SK-N-SH (cell line): ENCODE measurements around the gene KLF17. TPM values are rescaled to one million over a fixed set of nuclear protein-coding genes. Genes with fewer than 3 reads are reported as not detected.

Experiments used
- CTCF ChIA-PET: fragments of 300-600, 350-600 bp; formaldehyde crosslinking; extraction: SDS; loops from one replicate; lab custom pipeline; 2021; lab: Yijun Ruan, JAX
- POLR2A ChIA-PET: fragments of 350-600 bp; sonication (Branson Sonifier 250); formaldehyde crosslinking; extraction: SDS; loops from one replicate; lab custom pipeline; 2020; ENCODE audit warnings: antibody characterized with exemption, inconsistent platforms; lab: Yijun Ruan, JAX
- DNase-seq: peaks from one replicate; pipeline ENCODE4 v3.0.0; 2012
- H2AFZ ChIP-seq: fragments of 200-600 bp; sonication (generic); 2 replicates; pipeline ENCODE4 v1.8.1; 2016; ENCODE audit warnings: antibody characterized with exemption, mild to moderate bottlenecking, low read depth
- H3F3A ChIP-seq: fragments of 200-600 bp; sonication (generic); replicated peaks from 2 replicates; pipeline ENCODE3; 2016; ENCODE audit warnings: antibody characterized with exemption, mild to moderate bottlenecking; ENCODE audit not compliant: insufficient read depth
- H3K27ac ChIP-seq, 2 experiments: fragments of 200-500 bp in 1 of 2; fragments of 200-600 bp in 1 of 2; sonication (Bioruptor generic) in 1 of 2; sonication (generic), shearing (Covaris generic) in 1 of 2; 2 replicates each; pipeline versions ENCODE4 v1.5.1 to v1.6.1; 2014 to 2016; ENCODE audit warnings: low read depth in 2 of 2, inconsistent platforms in 1 of 2, low read length in 1 of 2, mild to moderate bottlenecking in 1 of 2, mixed read lengths in 1 of 2
- H3K27me3 ChIP-seq: fragments of 200-600 bp; sonication (generic), shearing (Covaris generic); 2 replicates; pipeline ENCODE4 v1.6.1; 2016; ENCODE audit warnings: mixed run types; ENCODE audit not compliant: insufficient read depth
- H3K36me3 ChIP-seq, 2 experiments: fragments of 200-500 bp in 1 of 2; fragments of 200-600 bp in 1 of 2; sonication (Bioruptor generic) in 1 of 2; sonication (generic) in 1 of 2; replicated peaks in 1 of 2; 2 replicates each; pipeline versions ENCODE3 to v1.5.1; 2014 to 2016; ENCODE audit warnings: low read length in 1 of 2, mild to moderate bottlenecking in 1 of 2; ENCODE audit not compliant: insufficient read depth in 2 of 2, control insufficient read depth in 1 of 2
- H3K4me1 ChIP-seq, 2 experiments: fragments of 200-500 bp in 1 of 2; fragments of 200-600 bp in 1 of 2; sonication (Bioruptor generic) in 1 of 2; sonication (generic), shearing (Covaris generic) in 1 of 2; 2 replicates each; pipeline versions ENCODE4 v1.5.1 to v1.6.1; 2014 to 2016; ENCODE audit warnings: low read depth in 1 of 2, low read length in 1 of 2, mixed run types in 1 of 2; ENCODE audit not compliant: insufficient read depth in 2 of 2, control insufficient read depth in 1 of 2
- H3K4me2 ChIP-seq: fragments of 200-600 bp; sonication (generic), shearing (Covaris generic); 2 replicates; pipeline ENCODE4 v1.6.1; 2017; ENCODE audit warnings: mixed run types
- H3K4me3 ChIP-seq, 2 experiments: fragments of 200-500 bp in 1 of 2; fragments of 200-600 bp in 1 of 2; sonication (Bioruptor generic) in 1 of 2; sonication (generic), shearing (Covaris generic) in 1 of 2; 2 replicates each; pipeline versions ENCODE4 v1.5.1 to v1.8.1; 2014 to 2016; ENCODE audit warnings: low read depth in 2 of 2, inconsistent platforms in 1 of 2, low read length in 1 of 2, mild to moderate bottlenecking in 1 of 2, mixed read lengths in 1 of 2, moderate library complexity in 1 of 2
- H3K79me2 ChIP-seq: fragments of 200-600 bp; sonication (generic); 2 replicates; pipeline ENCODE4 v1.8.1; 2017; ENCODE audit warnings: mild to moderate bottlenecking; ENCODE audit not compliant: insufficient read depth
- H3K9ac ChIP-seq: fragments of 200-600 bp; sonication (generic); 2 replicates; pipeline ENCODE4 v1.6.1; 2017; ENCODE audit warnings: mixed run types
- H3K9me2 ChIP-seq: fragments of 200-600 bp; sonication (generic); 2 replicates; pipeline ENCODE4 v1.6.1; 2017; ENCODE audit warnings: mixed run types
- H3K9me3 ChIP-seq: fragments of 200-600 bp; sonication (generic); 2 replicates; pipeline ENCODE4 v1.6.1; 2017; ENCODE audit warnings: mixed run types, mild to moderate bottlenecking, moderate library complexity
- H4K20me1 ChIP-seq: fragments of 200-600 bp; sonication (generic); 2 replicates; pipeline ENCODE4 v1.6.1; 2017; ENCODE audit warnings: mild to moderate bottlenecking, mixed run types; ENCODE audit not compliant: insufficient read depth
- ELF1 ChIP-seq: IDR thresholded peaks from 2 replicates; pipeline ENCODE4 v1.4.0; 2012
- EZH2phosphoT487 ChIP-seq: fragments of 200-600 bp; sonication (generic); IDR thresholded peaks from 2 replicates; pipeline ENCODE4 v1.6.1; 2017; ENCODE audit warnings: low read depth, mixed run types, mild to moderate bottlenecking, antibody characterized with exemption, moderate library complexity, borderline replicate concordance
- FOSL2 ChIP-seq: IDR thresholded peaks from 2 replicates; pipeline ENCODE4 v1.4.0; 2012; ENCODE audit warnings: low read depth, mild to moderate bottlenecking, moderate library complexity, borderline replicate concordance
- FOXJ3 ChIP-seq: sonication (generic); formaldehyde crosslinking; IDR thresholded peaks from 2 replicates; pipeline ENCODE4 v1.5.1; 2020; ENCODE audit warnings: mild to moderate bottlenecking, missing genetic modification reagents
- FOXM1 ChIP-seq: IDR thresholded peaks from 2 replicates; pipeline ENCODE4 v1.4.0; 2012; ENCODE audit warnings: low read depth, mild to moderate bottlenecking
- RAD21 ChIP-seq: IDR thresholded peaks from 2 replicates; pipeline ENCODE4 v1.6.1; 2012; ENCODE audit warnings: mild to moderate bottlenecking, low read length
- RFX5 ChIP-seq: IDR thresholded peaks from 2 replicates; pipeline ENCODE4 v1.6.1; 2012; ENCODE audit warnings: mild to moderate bottlenecking, improper control_type of control experiment, low read length
- SMC3 ChIP-seq: IDR thresholded peaks from 2 replicates; pipeline ENCODE4 v1.6.1; 2012; ENCODE audit warnings: low read depth, low read length, improper control_type of control experiment
- WGBS: methylation state at CpG from one replicate; pipeline ENCODE4 v1.1.6; 2017; ENCODE audit warnings: low lambda C conversion rate; 5-methylcytosine and 5-hydroxymethylcytosine counted together
- polyA plus RNA-seq, 3 experiments: library from polyadenylated mRNA; depleted of rRNA; stranded (reverse); fragments of >200 nt; gene quantifications; 2 replicates each; pipeline ENCODE4 v1.2.3, GENCODE V29; 2012
- TF ChIP-seq, protein P1 (sequence below): IDR thresholded peaks from 2 replicates; pipeline ENCODE4 v1.6.1; 2012; ENCODE audit warnings: mild to moderate bottlenecking, low read depth, low read length, moderate library complexity
- TF ChIP-seq, protein P2 (sequence below): IDR thresholded peaks from 2 replicates; pipeline ENCODE4; 2012
- TF ChIP-seq, protein P3 (sequence below): IDR thresholded peaks from 2 replicates; pipeline ENCODE4 v1.4.0; 2012; ENCODE audit warnings: low read depth
- TF ChIP-seq, protein P4 (sequence below): fragments of 150-350 bp; IDR thresholded peaks from 2 replicates; pipeline ENCODE4 v1.6.1; 2017; ENCODE audit warnings: antibody characterized with exemption, low read length, low read depth, borderline replicate concordance
- TF ChIP-seq, protein P5 (sequence below): IDR thresholded peaks from 2 replicates; pipeline ENCODE4 v1.4.0; 2012; ENCODE audit warnings: low read depth, borderline replicate concordance

The KLF17 gene, protein sequence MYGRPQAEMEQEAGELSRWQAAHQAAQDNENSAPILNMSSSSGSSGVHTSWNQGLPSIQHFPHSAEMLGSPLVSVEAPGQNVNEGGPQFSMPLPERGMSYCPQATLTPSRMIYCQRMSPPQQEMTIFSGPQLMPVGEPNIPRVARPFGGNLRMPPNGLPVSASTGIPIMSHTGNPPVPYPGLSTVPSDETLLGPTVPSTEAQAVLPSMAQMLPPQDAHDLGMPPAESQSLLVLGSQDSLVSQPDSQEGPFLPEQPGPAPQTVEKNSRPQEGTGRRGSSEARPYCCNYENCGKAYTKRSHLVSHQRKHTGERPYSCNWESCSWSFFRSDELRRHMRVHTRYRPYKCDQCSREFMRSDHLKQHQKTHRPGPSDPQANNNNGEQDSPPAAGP
- 0.21 and 0.26 TPM in 2 replicates for polyA plus RNA-seq (2012; rRNA removed)
- polyA plus RNA-seq (2012; cell fraction: cytosol; rRNA removed) = 0.18 and 0.25 TPM in 2 replicates
- 0.29 and 0.38 TPM in 2 replicates for polyA plus RNA-seq (2012; cell fraction: nucleus; rRNA removed)

DNA sequence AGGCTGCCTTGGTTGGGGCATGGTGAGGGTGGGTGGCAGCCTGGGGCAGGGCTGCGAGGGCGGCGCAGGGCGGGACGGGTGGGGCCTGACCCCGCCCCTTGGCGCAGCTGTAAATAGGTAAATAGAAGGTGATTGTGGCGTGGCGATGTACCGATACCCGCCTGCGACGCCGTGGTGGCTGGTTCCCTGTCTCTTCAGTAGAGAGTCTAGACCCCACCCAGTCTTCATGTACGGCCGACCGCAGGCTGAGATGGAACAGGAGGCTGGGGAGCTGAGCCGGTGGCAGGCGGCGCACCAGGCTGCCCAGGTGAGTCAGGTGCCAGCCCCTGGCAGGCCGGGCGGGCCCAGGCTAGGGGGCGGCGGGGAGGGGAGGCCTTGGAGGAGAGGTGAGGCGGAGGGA is at the start of gene KLF17:
Gene KLF17, plus strand, starts transcription at position 140 of the 400 bp plus-strand sequence. Its CDS starts 87 bp downstream, at position 227.
- ChIA-PET POLR2A (no interaction called here), CTCF (no interaction called here)

DNA sequence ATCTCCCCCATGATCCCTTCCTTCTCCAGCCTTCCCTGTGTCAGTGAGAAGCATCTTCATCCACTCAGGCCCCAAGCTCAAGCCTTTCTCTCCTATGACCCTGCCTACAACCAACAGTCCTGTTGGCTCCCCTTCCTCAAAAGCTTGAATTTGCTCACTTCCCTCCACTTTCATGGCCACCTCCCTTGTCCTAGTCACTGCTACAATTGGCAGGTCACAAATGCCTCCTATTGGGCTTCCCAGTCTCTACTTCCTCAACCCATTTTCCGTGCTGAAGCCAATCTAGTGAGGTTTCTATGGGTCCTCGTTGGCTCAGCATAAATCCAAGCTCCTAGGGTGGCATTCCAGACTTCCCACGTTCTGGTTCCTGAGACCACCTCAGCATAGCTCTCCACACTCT is 47.2 kb upstream of the KLF17 start:
- Histone ChIP-seq H3K9me3 (no peaks in the 10 kb centered on the region), H3K27me3 (no peaks in the 10 kb centered on the region), H3K79me2 (no peaks in the 10 kb centered on the region), H3K27ac (no peak overlapping the region), H3F3A (no peaks in the 10 kb centered on the region), H4K20me1 (no peaks in the 10 kb centered on the region), H3K9ac (no peak overlapping the region), H2AFZ (no peak overlapping the region), H3K4me2 (no peak overlapping the region), H3K4me3 (no peak overlapping the region), H3K9me2 (no peaks in the 10 kb centered on the region), H3K4me1 (peaks cover 0 to 9% of the 10 kb centered on the region in 2 experiments; a peak in 1 of 4 replicates), H3K36me3 (no peaks in the 10 kb centered on the region)
- DNase-seq = no peak
- WGBS = 50% methylated on average over 3 of the region's 3 CpGs
- ChIA-PET POLR2A (no interaction called here), CTCF (interaction anchor here (1.1 to 1.2 kb wide), 3 partner anchors 24 to 66 kb away, joined by 4 to 5 read pairs (median 4); no protein-coding TSS in a partner anchor)
- TF ChIP-seq SMC3 (no peak), RFX5 (no peak), FOXJ3 (no peak), ELF1 (no peak), EZH2phosphoT487 (no peak), FOXM1 (no peak), RAD21 (no peak), FOSL2 (no peak)
- TF ChIP-seq, protein P1, sequence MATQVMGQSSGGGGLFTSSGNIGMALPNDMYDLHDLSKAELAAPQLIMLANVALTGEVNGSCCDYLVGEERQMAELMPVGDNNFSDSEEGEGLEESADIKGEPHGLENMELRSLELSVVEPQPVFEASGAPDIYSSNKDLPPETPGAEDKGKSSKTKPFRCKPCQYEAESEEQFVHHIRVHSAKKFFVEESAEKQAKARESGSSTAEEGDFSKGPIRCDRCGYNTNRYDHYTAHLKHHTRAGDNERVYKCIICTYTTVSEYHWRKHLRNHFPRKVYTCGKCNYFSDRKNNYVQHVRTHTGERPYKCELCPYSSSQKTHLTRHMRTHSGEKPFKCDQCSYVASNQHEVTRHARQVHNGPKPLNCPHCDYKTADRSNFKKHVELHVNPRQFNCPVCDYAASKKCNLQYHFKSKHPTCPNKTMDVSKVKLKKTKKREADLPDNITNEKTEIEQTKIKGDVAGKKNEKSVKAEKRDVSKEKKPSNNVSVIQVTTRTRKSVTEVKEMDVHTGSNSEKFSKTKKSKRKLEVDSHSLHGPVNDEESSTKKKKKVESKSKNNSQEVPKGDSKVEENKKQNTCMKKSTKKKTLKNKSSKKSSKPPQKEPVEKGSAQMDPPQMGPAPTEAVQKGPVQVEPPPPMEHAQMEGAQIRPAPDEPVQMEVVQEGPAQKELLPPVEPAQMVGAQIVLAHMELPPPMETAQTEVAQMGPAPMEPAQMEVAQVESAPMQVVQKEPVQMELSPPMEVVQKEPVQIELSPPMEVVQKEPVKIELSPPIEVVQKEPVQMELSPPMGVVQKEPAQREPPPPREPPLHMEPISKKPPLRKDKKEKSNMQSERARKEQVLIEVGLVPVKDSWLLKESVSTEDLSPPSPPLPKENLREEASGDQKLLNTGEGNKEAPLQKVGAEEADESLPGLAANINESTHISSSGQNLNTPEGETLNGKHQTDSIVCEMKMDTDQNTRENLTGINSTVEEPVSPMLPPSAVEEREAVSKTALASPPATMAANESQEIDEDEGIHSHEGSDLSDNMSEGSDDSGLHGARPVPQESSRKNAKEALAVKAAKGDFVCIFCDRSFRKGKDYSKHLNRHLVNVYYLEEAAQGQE = no peak
- TF ChIP-seq, protein P2, sequence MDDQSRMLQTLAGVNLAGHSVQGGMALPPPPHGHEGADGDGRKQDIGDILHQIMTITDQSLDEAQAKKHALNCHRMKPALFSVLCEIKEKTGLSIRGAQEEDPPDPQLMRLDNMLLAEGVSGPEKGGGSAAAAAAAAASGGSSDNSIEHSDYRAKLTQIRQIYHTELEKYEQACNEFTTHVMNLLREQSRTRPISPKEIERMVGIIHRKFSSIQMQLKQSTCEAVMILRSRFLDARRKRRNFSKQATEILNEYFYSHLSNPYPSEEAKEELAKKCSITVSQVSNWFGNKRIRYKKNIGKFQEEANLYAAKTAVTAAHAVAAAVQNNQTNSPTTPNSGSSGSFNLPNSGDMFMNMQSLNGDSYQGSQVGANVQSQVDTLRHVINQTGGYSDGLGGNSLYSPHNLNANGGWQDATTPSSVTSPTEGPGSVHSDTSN = no peak
- TF ChIP-seq, protein P3, sequence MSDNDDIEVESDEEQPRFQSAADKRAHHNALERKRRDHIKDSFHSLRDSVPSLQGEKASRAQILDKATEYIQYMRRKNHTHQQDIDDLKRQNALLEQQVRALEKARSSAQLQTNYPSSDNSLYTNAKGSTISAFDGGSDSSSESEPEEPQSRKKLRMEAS = no peak
- TF ChIP-seq, protein P4, sequence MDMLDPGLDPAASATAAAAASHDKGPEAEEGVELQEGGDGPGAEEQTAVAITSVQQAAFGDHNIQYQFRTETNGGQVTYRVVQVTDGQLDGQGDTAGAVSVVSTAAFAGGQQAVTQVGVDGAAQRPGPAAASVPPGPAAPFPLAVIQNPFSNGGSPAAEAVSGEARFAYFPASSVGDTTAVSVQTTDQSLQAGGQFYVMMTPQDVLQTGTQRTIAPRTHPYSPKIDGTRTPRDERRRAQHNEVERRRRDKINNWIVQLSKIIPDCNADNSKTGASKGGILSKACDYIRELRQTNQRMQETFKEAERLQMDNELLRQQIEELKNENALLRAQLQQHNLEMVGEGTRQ = no peak
- TF ChIP-seq, protein P5, sequence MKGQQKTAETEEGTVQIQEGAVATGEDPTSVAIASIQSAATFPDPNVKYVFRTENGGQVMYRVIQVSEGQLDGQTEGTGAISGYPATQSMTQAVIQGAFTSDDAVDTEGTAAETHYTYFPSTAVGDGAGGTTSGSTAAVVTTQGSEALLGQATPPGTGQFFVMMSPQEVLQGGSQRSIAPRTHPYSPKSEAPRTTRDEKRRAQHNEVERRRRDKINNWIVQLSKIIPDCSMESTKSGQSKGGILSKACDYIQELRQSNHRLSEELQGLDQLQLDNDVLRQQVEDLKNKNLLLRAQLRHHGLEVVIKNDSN = no peak

More for the DNA sequence above, at the start of gene KLF17:
- H3K4me1 ChIP-seq = no peaks in the 10 kb centered on the region; a peak in 1 of 4 replicates
- no peak within 1 kb of the TSS for H3K4me3 ChIP-seq
- H2AFZ ChIP-seq = no peak within 1 kb of the TSS
- H3F3A ChIP-seq = no peaks in the 10 kb centered on the region
- H3K4me2 ChIP-seq = no peak within 1 kb of the TSS
- H4K20me1 ChIP-seq = no peaks in the 10 kb centered on the region
- H3K9me2 ChIP-seq = no peaks in the 10 kb centered on the region
- no peaks in the 10 kb centered on the region for H3K27me3 ChIP-seq
- H3K79me2 ChIP-seq = no peaks in the 10 kb centered on the region
- H3K27ac ChIP-seq = no peak within 1 kb of the TSS
- no peak for DNase-seq
- H3K9ac ChIP-seq = no peak within 1 kb of the TSS
- no peaks in the 10 kb centered on the region for H3K36me3 ChIP-seq
- no peaks in the 10 kb centered on the region for H3K9me3 ChIP-seq
- WGBS = 84% methylated on average over 18 of the region's 25 CpGs
- TF ChIP-seq RAD21 = no peak
